ENCODE measurements around the gene SYNE3. TPM values are rescaled to one million over a fixed set of nuclear protein-coding genes. Genes with fewer than 3 reads are reported as not detected.

The SYNE3 gene
- total and polyA plus RNA-seq, 2 experiments from 2014 or later, result 0.16 to 2.4 TPM

GRCh38 chr14:95481391-95482022 lies 34.9 kb downstream of the SYNE3 start:
- peaks cover 9% of the 10 kb centered on the region for H3K4me1 ChIP-seq (ENCODE audit: insufficient read depth)
- no peaks in the 10 kb centered on the region for H3K79me2 ChIP-seq

GRCh38 chr14:95480887-95481226 lies 35.6 kb downstream of the SYNE3 start:
- Histone ChIP-seq H3K36me3 (replicated peaks; ENCODE audit: insufficient read depth, low read depth) (no peaks in the 10 kb centered on the region), H4K20me1 (ENCODE audit: insufficient read depth, poor library complexity, severe bottlenecking) (no peaks in the 10 kb centered on the region), H2AFZ (no peak overlapping the region), H3K79me2 (no peaks in the 10 kb centered on the region), H3K27me3 (no peaks in the 10 kb centered on the region), H3K4me2 (no peak overlapping the region), H3K9me2 (replicated peaks; ENCODE audit: insufficient read depth) (no peaks in the 10 kb centered on the region), H3K4me3 (no peak overlapping the region), H3K27ac (no peak overlapping the region), H3K9me3 (ENCODE audit: low read depth) (no peaks in the 10 kb centered on the region), H3K4me1 (ENCODE audit: insufficient read depth) (peaks cover 9% of the 10 kb centered on the region)
- WGBS (ENCODE audit: low lambda C conversion rate, missing lambda C conversion rate), result 77% methylated on average over 9 of the region's 9 CpGs
- TF ChIP-seq EZH2phosphoT487 (IDR thresholded peaks at IDR 0.05; ENCODE audit: low read depth, severe bottlenecking, unreplicated experiment) (no peak), EZH2 (IDR thresholded peaks at IDR 0.05; ENCODE audit: borderline replicate concordance) (no peak)
- TF ChIP-seq, protein P1, sequence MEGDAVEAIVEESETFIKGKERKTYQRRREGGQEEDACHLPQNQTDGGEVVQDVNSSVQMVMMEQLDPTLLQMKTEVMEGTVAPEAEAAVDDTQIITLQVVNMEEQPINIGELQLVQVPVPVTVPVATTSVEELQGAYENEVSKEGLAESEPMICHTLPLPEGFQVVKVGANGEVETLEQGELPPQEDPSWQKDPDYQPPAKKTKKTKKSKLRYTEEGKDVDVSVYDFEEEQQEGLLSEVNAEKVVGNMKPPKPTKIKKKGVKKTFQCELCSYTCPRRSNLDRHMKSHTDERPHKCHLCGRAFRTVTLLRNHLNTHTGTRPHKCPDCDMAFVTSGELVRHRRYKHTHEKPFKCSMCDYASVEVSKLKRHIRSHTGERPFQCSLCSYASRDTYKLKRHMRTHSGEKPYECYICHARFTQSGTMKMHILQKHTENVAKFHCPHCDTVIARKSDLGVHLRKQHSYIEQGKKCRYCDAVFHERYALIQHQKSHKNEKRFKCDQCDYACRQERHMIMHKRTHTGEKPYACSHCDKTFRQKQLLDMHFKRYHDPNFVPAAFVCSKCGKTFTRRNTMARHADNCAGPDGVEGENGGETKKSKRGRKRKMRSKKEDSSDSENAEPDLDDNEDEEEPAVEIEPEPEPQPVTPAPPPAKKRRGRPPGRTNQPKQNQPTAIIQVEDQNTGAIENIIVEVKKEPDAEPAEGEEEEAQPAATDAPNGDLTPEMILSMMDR (IDR thresholded peaks at IDR 0.05; ENCODE audit: poor library complexity), result no peak
- DNase-seq (ENCODE audit: low spot score), result no peak

More at GRCh38 chr14:95481391-95482022, 34.9 kb downstream of the SYNE3 start:
- Histone ChIP-seq H4K20me1 (ENCODE audit: insufficient read depth, poor library complexity, severe bottlenecking) (no peaks in the 10 kb centered on the region), H3K9me2 (replicated peaks; ENCODE audit: insufficient read depth) (no peaks in the 10 kb centered on the region), H3K4me2 (no peak overlapping the region), H3K36me3 (replicated peaks; ENCODE audit: insufficient read depth, low read depth) (no peaks in the 10 kb centered on the region), H3K9me3 (ENCODE audit: low read depth) (no peaks in the 10 kb centered on the region), H2AFZ (no peak overlapping the region), H3K27ac (no peak overlapping the region), H3K27me3 (no peaks in the 10 kb centered on the region), H3K4me3 (no peak overlapping the region)
- TF ChIP-seq EZH2 (IDR thresholded peaks at IDR 0.05; ENCODE audit: borderline replicate concordance) (no peak), EZH2phosphoT487 (IDR thresholded peaks at IDR 0.05; ENCODE audit: low read depth, severe bottlenecking, unreplicated experiment) (no peak)
- TF ChIP-seq, protein P1 (IDR thresholded peaks at IDR 0.05; ENCODE audit: poor library complexity), result no peak
- 89% methylated on average over 18 of the region's 18 CpGs for WGBS (ENCODE audit: low lambda C conversion rate, missing lambda C conversion rate)
- DNase-seq (ENCODE audit: low spot score), result no peak

GRCh38 chr14:95480109-95480886 lies 36.2 kb downstream of the SYNE3 start:
- Histone ChIP-seq H3K27me3 (no peaks in the 10 kb centered on the region), H2AFZ (no peak overlapping the region), H3K9me3 (ENCODE audit: low read depth) (no peaks in the 10 kb centered on the region), H3K4me3 (no peak overlapping the region), H3K36me3 (replicated peaks; ENCODE audit: insufficient read depth, low read depth) (no peaks in the 10 kb centered on the region), H3K9me2 (replicated peaks; ENCODE audit: insufficient read depth) (no peaks in the 10 kb centered on the region), H3K79me2 (no peaks in the 10 kb centered on the region), H3K4me1 (ENCODE audit: insufficient read depth) (peaks cover 9% of the 10 kb centered on the region), H4K20me1 (ENCODE audit: insufficient read depth, poor library complexity, severe bottlenecking) (no peaks in the 10 kb centered on the region), H3K4me2 (no peak overlapping the region), H3K27ac (no peak overlapping the region)
- 75% methylated on average over 11 of the region's 11 CpGs for WGBS (ENCODE audit: low lambda C conversion rate, missing lambda C conversion rate)
- TF ChIP-seq, protein P1 (IDR thresholded peaks at IDR 0.05; ENCODE audit: poor library complexity), result no peak
- TF ChIP-seq EZH2 (IDR thresholded peaks at IDR 0.05; ENCODE audit: borderline replicate concordance) (no peak), EZH2phosphoT487 (IDR thresholded peaks at IDR 0.05; ENCODE audit: low read depth, severe bottlenecking, unreplicated experiment) (no peak)
- no peak for DNase-seq (ENCODE audit: low spot score)

All from hepatocyte (in vitro differentiated cells).